AG10803 (cell line): ENCODE results near the gene ANXA11.
A peak's percentile ranks its signal among the peaks of the same experiment; 100 is the strongest.

Experiments used
- DNase-seq: peaks from one replicate; pipeline ENCODE4 v3.0.0; 2010; ENCODE audit warnings: low read depth
- H3K4me3 ChIP-seq: 2 replicates; pipeline ENCODE4 v1.5.1; 2011; ENCODE audit warnings: mild to moderate bottlenecking, low read length, control low read depth
- TF ChIP-seq, protein P1 (sequence below): conservative IDR thresholded peaks from 2 replicates; pipeline ENCODE4 v1.5.1; 2011; ENCODE audit warnings: mild to moderate bottlenecking, low read length, control low read depth, inconsistent platforms

Gene ANXA11

GRCh38 chr10:80132299-80133139, 72.8 kb downstream of the ANXA11 start, which contains the start of gene PLAC9:
TSS of gene PLAC9 (plus strand) at chr10:80132730. CDS start at chr10:80132763, 33 bp downstream.
- TF ChIP-seq, protein P1, sequence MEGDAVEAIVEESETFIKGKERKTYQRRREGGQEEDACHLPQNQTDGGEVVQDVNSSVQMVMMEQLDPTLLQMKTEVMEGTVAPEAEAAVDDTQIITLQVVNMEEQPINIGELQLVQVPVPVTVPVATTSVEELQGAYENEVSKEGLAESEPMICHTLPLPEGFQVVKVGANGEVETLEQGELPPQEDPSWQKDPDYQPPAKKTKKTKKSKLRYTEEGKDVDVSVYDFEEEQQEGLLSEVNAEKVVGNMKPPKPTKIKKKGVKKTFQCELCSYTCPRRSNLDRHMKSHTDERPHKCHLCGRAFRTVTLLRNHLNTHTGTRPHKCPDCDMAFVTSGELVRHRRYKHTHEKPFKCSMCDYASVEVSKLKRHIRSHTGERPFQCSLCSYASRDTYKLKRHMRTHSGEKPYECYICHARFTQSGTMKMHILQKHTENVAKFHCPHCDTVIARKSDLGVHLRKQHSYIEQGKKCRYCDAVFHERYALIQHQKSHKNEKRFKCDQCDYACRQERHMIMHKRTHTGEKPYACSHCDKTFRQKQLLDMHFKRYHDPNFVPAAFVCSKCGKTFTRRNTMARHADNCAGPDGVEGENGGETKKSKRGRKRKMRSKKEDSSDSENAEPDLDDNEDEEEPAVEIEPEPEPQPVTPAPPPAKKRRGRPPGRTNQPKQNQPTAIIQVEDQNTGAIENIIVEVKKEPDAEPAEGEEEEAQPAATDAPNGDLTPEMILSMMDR: no peak
- peak within 1 kb of the TSS; percentile 70 for H3K4me3 ChIP-seq

GRCh38 chr10:80131499-80131901, 73.8 kb downstream of the ANXA11 start:
- DNase-seq: peak; percentile 65
- TF ChIP-seq, protein P1: no peak
- no peak overlapping the region for H3K4me3 ChIP-seq

More at GRCh38 chr10:80132299-80133139, 72.8 kb downstream of the ANXA11 start, which contains the start of gene PLAC9:
- DNase-seq: peak; percentile 53

GRCh38 chr10:80126876-80127275, 78.5 kb downstream of the ANXA11 start:
- DNase-seq: no peak
- TF ChIP-seq, protein P1: no peak
- no peak overlapping the region for H3K4me3 ChIP-seq

DNA sequence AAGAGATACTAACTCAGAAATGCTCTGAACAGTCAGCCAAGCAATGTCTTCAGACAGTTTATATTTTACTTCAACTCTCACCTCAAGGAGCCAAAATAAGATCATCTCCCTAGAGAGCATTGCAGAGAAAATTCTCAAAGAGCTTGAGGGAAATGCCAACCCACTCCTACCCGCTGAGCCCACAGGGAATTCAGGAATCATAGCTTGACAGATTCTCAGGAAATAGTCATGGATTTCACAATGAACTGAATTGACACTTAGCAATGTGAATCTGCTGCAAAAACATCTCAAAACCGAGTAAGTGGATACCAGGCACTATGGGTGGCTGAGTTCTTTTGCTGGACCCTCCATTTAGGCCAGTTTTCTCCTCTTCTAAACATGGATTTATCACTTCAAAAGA, 82.6 kb downstream of the ANXA11 start:
- H3K4me3 ChIP-seq: no peak overlapping the region
- peak; percentile 85 for DNase-seq

GRCh38 chr10:80122110-80122710, 83.1 kb downstream of the ANXA11 start:
- TF ChIP-seq, protein P1: no peak
- no peak for DNase-seq
- no peak overlapping the region for H3K4me3 ChIP-seq

More for the DNA sequence above, 82.6 kb downstream of the ANXA11 start:
- TF ChIP-seq, protein P1: no peak

GRCh38 chr10:80118669-80119068, 86.7 kb downstream of the ANXA11 start:
- TF ChIP-seq, protein P1: no peak
- no peak for DNase-seq
- H3K4me3 ChIP-seq: no peak overlapping the region
